SJSA1 (cell line): Measurements from ENCODE around the gene ZBED4. TPM values are rescaled to one million over a fixed set of nuclear protein-coding genes. Genes with fewer than 3 reads are reported as not detected.

Source experiments
- DNase-seq, 2 experiments: peaks; one replicate each; pipeline ENCODE4 v3.0.0-alpha.2; 2015 to 2020; ENCODE audit warnings: low spot score in 2 of 2, low read depth in 1 of 2
- H3K27ac ChIP-seq: fragments of 250-450 bp; sonication (Bioruptor Pico); 2 replicates; pipeline ENCODE4 v1.5.1; 2020; ENCODE audit warnings: mild to moderate bottlenecking, moderate library complexity
- H3K27me3 ChIP-seq: fragments of 250-450 bp; sonication (Bioruptor Pico); replicated peaks from 2 replicates; pipeline ENCODE4 v1.5.1; 2020; ENCODE audit warnings: mild to moderate bottlenecking, moderate library complexity
- H3K36me3 ChIP-seq: fragments of 250-450 bp; sonication (Bioruptor Pico); 2 replicates; pipeline ENCODE4 v1.5.1; 2020; ENCODE audit warnings: mild to moderate bottlenecking
- H3K4me1 ChIP-seq: fragments of 250-450 bp; sonication (Bioruptor Pico); replicated peaks from 2 replicates; pipeline ENCODE4 v1.6.1; 2021; ENCODE audit warnings: mild to moderate bottlenecking
- H3K4me3 ChIP-seq: fragments of 250-450 bp; sonication (Bioruptor Pico); 2 replicates; pipeline ENCODE4 v1.5.1; 2020; ENCODE audit warnings: mild to moderate bottlenecking
- H3K9me3 ChIP-seq: fragments of 250-450 bp; sonication (Bioruptor Pico); replicated peaks from 2 replicates; pipeline ENCODE4 v1.5.1; 2020; ENCODE audit warnings: mild to moderate bottlenecking
- total RNA-seq: library from RNA; depleted of rRNA; stranded (reverse); fragments of >200 nt; shearing (Covaris generic); gene quantifications from 2 replicates; pipeline ENCODE4 v1.2.3, GENCODE V29; 2014

Gene ZBED4
- total RNA-seq, 1 experiment from 2014 or later = 11.7 TPM

DNA sequence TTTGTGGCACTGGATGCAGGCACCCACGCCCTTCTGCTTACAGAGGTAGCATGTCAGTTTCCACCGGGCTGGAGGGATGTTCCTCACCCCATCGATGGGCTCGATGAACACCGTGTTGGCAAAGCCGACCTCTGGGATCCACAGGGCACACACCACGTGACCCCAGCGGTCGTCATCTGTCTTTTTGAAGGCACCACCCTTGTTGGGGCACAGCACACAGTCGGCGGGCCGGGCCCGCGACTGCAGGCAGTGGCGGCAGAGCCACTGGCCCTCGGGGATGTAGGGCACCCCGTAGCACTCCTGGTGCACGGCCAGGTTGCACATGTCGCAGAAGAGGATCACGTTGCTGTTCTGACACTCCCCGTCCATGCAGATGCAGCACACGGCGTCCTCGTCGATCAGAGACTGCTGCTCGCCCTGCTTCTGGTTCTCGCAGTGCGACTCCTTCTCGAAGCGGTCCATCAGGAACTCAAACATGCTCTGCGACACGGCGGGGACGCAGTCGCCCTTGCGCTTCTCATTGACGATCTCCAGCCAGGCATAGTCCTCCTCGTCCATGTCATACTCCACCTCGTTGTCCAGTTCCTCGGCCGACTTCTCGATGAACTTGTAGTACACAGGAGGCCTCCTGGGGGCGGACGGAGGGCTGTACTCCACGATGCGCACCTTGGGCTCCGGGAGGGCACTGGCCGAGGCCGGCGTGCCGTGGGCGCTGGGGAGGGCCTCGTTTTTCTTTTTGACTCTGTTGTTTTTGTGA is 30.2 kb upstream of the ZBED4 start:
- H3K4me1 ChIP-seq = peaks cover 14% of the 10 kb centered on the region
- DNase-seq = no peak
- H3K36me3 ChIP-seq = peaks cover 79% of the 10 kb centered on the region
- H3K4me3 ChIP-seq = no peak overlapping the region
- H3K27ac ChIP-seq = no peak overlapping the region
- H3K9me3 ChIP-seq = no peaks in the 10 kb centered on the region
- no peaks in the 10 kb centered on the region for H3K27me3 ChIP-seq

DNA sequence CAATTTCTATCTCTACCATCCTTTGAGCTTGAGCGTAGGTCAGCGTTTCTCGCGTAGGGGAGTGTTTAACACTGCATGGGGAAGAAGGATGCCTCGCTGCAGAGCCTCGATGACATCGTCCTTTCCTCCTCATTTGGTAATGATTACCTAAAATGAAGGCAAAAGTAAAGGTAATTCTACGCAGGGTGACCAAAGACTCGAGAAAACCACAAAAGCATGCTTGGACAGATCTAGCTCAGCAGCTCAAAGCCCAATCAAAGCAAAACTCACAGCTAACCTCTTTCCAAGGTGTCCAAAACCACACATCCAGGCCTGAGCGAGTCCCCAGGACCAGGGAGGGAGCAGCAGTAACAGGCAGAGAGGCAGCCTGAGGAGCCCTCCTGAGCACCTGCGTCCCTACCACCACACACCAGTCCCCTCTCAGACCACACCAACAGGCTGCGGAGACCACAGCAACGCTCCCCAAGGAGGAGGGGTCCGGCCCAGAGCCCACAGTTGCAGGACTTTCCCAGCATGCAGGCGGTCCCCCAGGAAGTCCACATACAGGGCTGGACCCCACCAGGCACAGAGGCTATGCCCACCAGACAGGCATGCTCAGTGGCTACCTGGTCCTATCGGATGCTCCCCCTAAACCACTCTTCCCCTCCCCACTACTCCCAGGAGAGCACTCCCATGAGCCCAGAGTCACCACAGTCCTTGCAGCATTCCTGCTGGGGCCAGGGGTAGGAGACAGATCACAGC is 29.3 kb upstream of the ZBED4 start:
- peaks cover 14% of the 10 kb centered on the region for H3K4me1 ChIP-seq
- H3K9me3 ChIP-seq = no peaks in the 10 kb centered on the region
- H3K36me3 ChIP-seq = peaks cover 70% of the 10 kb centered on the region
- H3K4me3 ChIP-seq = no peak overlapping the region
- no peak for DNase-seq
- no peak overlapping the region for H3K27ac ChIP-seq
- no peaks in the 10 kb centered on the region for H3K27me3 ChIP-seq

GRCh38 chr22:49824936-49825335 is 28.7 kb upstream of the ZBED4 start:
- no peak for DNase-seq
- Histone ChIP-seq H3K27me3 (no peaks in the 10 kb centered on the region), H3K4me1 (peaks cover 14% of the 10 kb centered on the region), H3K36me3 (peaks cover 64% of the 10 kb centered on the region), H3K4me3 (no peak overlapping the region; the same call in 1 of the 2 replicates), H3K27ac (no peak overlapping the region), H3K9me3 (0 out of 2 replicates have a peak, but pooled peaks cover 2% of the 10 kb centered on the region)

DNA sequence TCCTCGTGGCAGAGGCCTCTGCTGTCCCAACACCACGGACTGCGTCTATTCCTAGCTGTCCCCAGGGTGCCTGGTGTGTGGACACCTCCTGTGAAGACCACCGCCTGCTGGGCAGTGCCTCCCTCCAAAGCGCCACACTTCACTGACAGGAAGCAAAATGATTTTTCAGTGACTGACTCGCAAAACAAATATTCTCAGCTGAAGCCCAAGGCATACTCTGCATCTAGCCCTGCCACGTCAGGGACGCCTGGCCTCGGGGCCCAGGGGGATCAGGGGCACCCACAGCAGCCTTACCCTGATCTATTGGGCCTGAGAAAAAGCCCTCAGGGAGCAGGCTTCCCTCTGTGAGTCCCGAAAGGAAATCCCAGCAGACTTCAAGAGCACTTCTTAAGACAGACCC is 28.2 kb upstream of the ZBED4 start:
- H3K4me3 ChIP-seq = peak overlapping the region; percentile 97
- 0 out of 2 replicates have a peak, but pooled peaks cover 2% of the 10 kb centered on the region for H3K9me3 ChIP-seq
- peak in 1 of 2 experiments; percentile 29 for DNase-seq
- peak overlapping the region; percentile 28; the same call in 1 of the 2 replicates for H3K27ac ChIP-seq
- H3K4me1 ChIP-seq = peaks cover 14% of the 10 kb centered on the region
- no peaks in the 10 kb centered on the region for H3K27me3 ChIP-seq
- H3K36me3 ChIP-seq = peaks cover 59% of the 10 kb centered on the region

DNA sequence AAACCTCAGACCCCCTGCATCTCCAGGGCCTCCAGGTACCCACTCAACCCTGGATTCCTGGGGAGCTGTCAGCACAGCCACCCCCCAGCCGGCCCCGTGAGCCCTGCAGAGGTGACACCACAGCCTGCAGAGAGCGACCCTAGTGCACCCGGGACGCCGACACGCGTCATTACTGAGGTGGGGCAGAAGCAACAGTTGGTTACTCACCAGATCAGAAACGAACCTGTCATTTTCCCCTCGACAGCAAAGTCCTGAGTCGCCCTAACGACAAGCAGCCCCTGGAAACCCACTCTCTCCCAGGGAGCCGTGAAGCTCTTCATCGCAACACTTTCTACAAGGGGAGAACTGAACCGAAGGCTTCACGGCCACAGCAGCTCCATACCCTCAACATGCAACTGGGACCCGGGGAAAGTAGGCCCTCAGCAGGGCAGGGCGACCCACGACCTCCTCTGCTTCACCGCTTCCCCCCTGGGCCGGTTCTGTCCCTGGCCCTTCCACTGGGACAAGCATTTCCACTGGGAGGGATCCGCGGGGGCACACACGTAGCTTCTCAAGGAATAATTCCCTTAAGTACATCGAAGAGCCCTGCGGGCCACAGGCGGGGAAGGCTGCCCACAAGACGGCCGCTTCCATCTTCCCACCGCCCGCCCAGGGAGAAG is 27.6 kb upstream of the ZBED4 start:
- H3K36me3 ChIP-seq = peaks cover 53% of the 10 kb centered on the region

GRCh38 chr22:49826603-49827270 is 26.9 kb upstream of the ZBED4 start:
- Histone ChIP-seq H3K4me1 (peaks cover 14% of the 10 kb centered on the region), H3K27me3 (no peaks in the 10 kb centered on the region), H3K4me3 (peak overlapping the region; percentile 97), H3K36me3 (peaks cover 46% of the 10 kb centered on the region), H3K9me3 (0 out of 2 replicates have a peak, but pooled peaks cover 2% of the 10 kb centered on the region), H3K27ac (peak overlapping the region; percentile 83)
- peak in 1 of 2 experiments; percentile 42 for DNase-seq

More for the DNA sequence above, 27.6 kb upstream of the ZBED4 start:
- peak overlapping the region; percentile 97 for H3K4me3 ChIP-seq
- peak overlapping the region; percentile 83 for H3K27ac ChIP-seq
- peaks cover 14% of the 10 kb centered on the region for H3K4me1 ChIP-seq
- H3K27me3 ChIP-seq = no peaks in the 10 kb centered on the region
- peak; percentile 40 to 61 for DNase-seq
- 0 out of 2 replicates have a peak, but pooled peaks cover 2% of the 10 kb centered on the region for H3K9me3 ChIP-seq

GRCh38 chr22:49827271-49827852 is 26.3 kb upstream of the ZBED4 start:
- Histone ChIP-seq H3K27ac (peak overlapping the region; percentile 83), H3K9me3 (0 out of 2 replicates have a peak, but pooled peaks cover 2% of the 10 kb centered on the region), H3K27me3 (no peaks in the 10 kb centered on the region), H3K36me3 (peaks cover 40% of the 10 kb centered on the region), H3K4me3 (peak overlapping the region; percentile 97), H3K4me1 (peaks cover 14% of the 10 kb centered on the region)
- DNase-seq = no peak

DNA sequence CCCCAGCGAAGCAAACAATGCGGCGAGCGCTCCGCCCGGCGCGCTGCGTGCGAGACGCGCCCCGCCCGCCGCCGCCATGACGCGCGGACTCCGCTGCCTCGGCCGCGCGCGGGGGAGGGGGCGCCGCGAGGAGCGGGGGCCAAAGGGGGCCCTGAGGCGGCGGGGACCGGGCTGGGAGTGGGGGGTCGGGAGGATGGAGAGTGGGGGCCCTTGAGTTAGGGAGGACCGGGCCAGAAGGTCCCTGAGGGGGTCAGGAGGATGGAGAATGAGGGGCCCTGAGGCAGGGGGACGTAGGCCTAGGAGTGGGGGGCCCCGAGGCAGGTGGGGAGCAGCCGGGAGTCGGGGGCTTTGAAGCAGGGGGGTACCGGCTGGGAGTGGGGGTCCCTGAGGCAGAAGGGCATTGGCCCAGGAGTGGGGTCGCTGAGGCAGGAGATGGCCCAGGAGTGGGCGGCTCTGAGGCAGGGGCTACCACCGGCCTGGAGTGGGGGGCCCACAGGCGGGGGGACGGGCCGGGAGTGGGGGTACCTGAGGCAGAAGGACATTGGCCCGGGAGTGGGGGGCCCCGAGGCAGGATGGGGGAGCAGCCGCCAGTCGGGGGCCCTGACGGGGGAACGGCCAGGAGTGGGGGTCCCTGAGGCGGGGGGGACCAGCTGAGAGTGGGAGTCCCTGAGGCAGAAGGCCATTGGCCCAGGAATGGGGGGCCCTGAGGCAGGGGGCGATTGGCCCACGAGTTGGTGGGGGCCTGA is 25.6 kb upstream of the ZBED4 start, which contains the start of gene BRD1:
TSS of gene BRD1 (minus strand) at position 21 of the 746 bp plus-strand sequence. CDS start 3,556 bp downstream, outside the sequence.
- H3K27ac ChIP-seq = peak within 1 kb of the TSS; percentile 83
- 0 out of 2 replicates have a peak, but pooled peaks cover 2% of the 10 kb centered on the region for H3K9me3 ChIP-seq
- H3K27me3 ChIP-seq = peaks cover 4% of the 10 kb centered on the region; the same call in 1 of the 2 replicates
- H3K4me1 ChIP-seq = peaks cover 14% of the 10 kb centered on the region
- peak in 1 of 2 experiments; percentile 57 for DNase-seq
- peak within 1 kb of the TSS; percentile 97 for H3K4me3 ChIP-seq
- peaks cover 33% of the 10 kb centered on the region for H3K36me3 ChIP-seq

- peaks cover 9% of the 10 kb centered on the region for H3K27me3 ChIP-seq
- H3K4me1 ChIP-seq = peaks cover 14% of the 10 kb centered on the region
- 0 out of 2 replicates have a peak, but pooled peaks cover 2% of the 10 kb centered on the region for H3K9me3 ChIP-seq
- no peak overlapping the region for H3K27ac ChIP-seq
- H3K4me3 ChIP-seq = no peak overlapping the region
- peaks cover 28% of the 10 kb centered on the region for H3K36me3 ChIP-seq
- DNase-seq = no peak
Measured at GRCh38 chr22:49828599-49828965, 25.1 kb upstream of the ZBED4 start.

DNA sequence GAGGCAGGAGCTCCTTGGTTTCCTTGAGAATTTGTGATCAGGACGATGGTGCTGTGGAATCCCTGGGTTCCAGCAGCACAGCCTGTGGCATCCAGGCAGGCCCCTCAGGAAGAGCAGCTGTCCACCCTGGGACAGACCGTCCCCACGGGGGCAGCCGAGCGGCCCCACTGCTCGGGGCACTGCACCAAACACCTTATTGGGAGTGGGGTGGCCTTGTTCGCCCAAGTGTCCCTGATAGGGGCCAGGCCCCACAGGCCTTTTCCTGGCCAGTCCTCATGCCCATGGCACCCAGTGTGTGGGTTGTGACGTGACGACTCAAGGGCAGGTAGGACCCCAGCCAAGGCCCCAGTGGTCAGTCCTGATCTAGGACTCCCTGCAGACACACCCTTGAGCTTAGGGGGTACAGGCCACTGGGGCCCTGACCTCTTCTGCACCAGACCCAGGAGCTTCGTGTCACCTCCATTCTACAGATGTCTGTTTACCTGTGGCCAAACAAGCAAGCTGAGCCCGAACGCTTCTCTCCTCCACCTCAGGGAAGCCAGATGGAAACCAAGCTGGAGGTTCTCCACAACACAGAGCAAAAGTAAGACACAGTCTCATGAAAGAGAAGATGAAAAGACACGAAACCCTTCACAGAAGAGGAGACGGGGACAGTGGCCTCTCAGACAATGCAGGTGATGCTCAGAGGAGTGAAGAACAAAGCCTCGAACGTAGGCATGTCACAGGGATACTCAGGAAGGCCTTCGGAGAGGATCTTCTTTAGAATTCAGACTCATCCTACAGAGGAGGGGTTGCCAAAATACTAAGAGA is 24.4 kb upstream of the ZBED4 start:
- Histone ChIP-seq H3K4me1 (peaks cover 14% of the 10 kb centered on the region), H3K27me3 (peaks cover 14% of the 10 kb centered on the region), H3K36me3 (peaks cover 21% of the 10 kb centered on the region), H3K4me3 (no peak overlapping the region), H3K27ac (no peak overlapping the region), H3K9me3 (0 out of 2 replicates have a peak, but pooled peaks cover 2% of the 10 kb centered on the region)
- DNase-seq = no peak

GRCh38 chr22:49833340-49834007 is 20.2 kb upstream of the ZBED4 start:
- Histone ChIP-seq H3K4me1 (no peaks in the 10 kb centered on the region), H3K9me3 (0 out of 2 replicates have a peak, but pooled peaks cover 2% of the 10 kb centered on the region), H3K27me3 (peaks cover 27% of the 10 kb centered on the region), H3K36me3 (no peaks in the 10 kb centered on the region), H3K27ac (no peak overlapping the region), H3K4me3 (no peak overlapping the region)
- DNase-seq = no peak
